ENCODE measurements around the gene TMEM14A. TPM values are rescaled to one million over a fixed set of nuclear protein-coding genes. Genes with fewer than 3 reads are reported as not detected.

Gene TMEM14A
- total and polyA plus RNA-seq, 9 of the 15 experiments (the other 6 are each of a cell fraction or from before 2014, with no cell fraction given) = 3.5 to 43.3 (median 8.5) TPM

DNA sequence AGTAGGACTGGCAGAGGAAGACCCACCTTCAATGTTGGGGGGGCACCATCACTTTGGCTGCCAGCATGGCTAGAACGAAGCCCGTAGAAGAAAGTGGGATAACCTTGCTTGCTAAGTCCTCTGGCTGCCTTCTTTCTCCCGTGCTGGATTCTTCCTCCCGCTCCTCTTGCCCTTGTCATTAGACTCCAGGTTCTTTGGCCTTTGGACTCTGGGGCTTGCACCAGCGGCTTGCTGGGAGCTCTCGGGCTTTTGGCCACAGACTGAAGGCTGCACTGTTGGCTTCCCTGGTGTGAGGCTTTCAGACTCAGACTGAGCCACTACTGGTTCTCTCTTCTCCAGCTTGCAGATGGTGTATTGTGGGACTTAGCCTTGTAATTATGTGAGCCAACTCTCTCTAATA lies 64.2 kb downstream of the TMEM14A start:
- in situ Hi-C loops (cut with MboI) = no loop called here
- ChIA-PET CTCF (ENCODE audit: low intra/inter-chr PET ratio) (no interaction called here), POLR2A (no interaction called here)
- Histone ChIP-seq H4K20me1 (replicated peaks; ENCODE audit: control insufficient read depth, insufficient read depth, low read length) (no peaks in the 10 kb centered on the region), H2AFZ (ENCODE audit: low read depth, low read length) (no peak overlapping the region), H3K4me1 (replicated peaks in 1 of 2; ENCODE audit: control insufficient read depth in 2 of 2, insufficient read depth in 2 of 2, low read length in 2 of 2) (peaks cover 0 to 6% of the 10 kb centered on the region in 2 experiments; a peak in 3 of 5 replicates), H3K4me3 (no peak overlapping the region), H3K9me3 (replicated peaks; ENCODE audit: control insufficient read depth, insufficient read depth, low read depth, low read length) (no peaks in the 10 kb centered on the region), H3K4me2 (ENCODE audit: insufficient read depth, low read length) (no peak overlapping the region), H3K9me1 (ENCODE audit: control insufficient read depth, insufficient read depth, low read length) (no peaks in the 10 kb centered on the region), H3K27ac (ENCODE audit: extremely low read depth, low read depth, low read length) (no peak overlapping the region), H3K79me2 (ENCODE audit: control insufficient read depth, insufficient read depth, low read length) (no peaks in the 10 kb centered on the region), H3K9ac (ENCODE audit: insufficient read depth in 1 of 2, low read depth in 2 of 2, low read length in 2 of 2) (no peak overlapping the region), H3K27me3 (ENCODE audit: control insufficient read depth in 2 of 2, insufficient read depth in 2 of 2, low read length in 2 of 2) (peaks cover 0 to 9% of the 10 kb centered on the region in 2 experiments; a peak in 2 of 5 replicates), H3K36me3 (ENCODE audit: control insufficient read depth, insufficient read depth, low read length) (no peaks in the 10 kb centered on the region)
- DNase-seq (ENCODE audit: extremely low read depth in 1 of 4, low spot score in 3 of 4) (no peak), FAIRE-seq (no peak), ATAC-seq (no peak)
- BruUV-seq (replicated peaks) = no TSS peak
- intact Hi-C loops (cut with micrococcal nuclease) = no loop called here
- 7% methylated on average over 4 of the region's 6 CpGs for WGBS (ENCODE audit: insufficient coverage, low coverage, missing lambda C conversion rate)
- TF ChIP-seq POLR3G (IDR thresholded peaks at IDR 0.05; ENCODE audit: extremely low read depth, insufficient read length, insufficient replicate concordance) (no peak), CBX1 (IDR thresholded peaks at IDR 0.05; ENCODE audit: low read depth) (no peak), BMI1 (IDR thresholded peaks at IDR 0.05; ENCODE audit: low read length) (no peak), PPARD (CRISPR knock-in tag; IDR thresholded peaks at IDR 0.05) (no peak), NFRKB (IDR thresholded peaks at IDR 0.05; ENCODE audit: low read depth) (no peak), HLTF (IDR thresholded peaks at IDR 0.05) (no peak), POU5F1 (IDR thresholded peaks at IDR 0.05; ENCODE audit: borderline replicate concordance, low read depth, low read length, partially characterized antibody) (no peak), MTA2 (IDR thresholded peaks at IDR 0.05; ENCODE audit: low read depth) (no peak), ZNF696 (CRISPR knock-in tag; conservative IDR thresholded peaks at IDR 0.05) (no peak), ZNF778 (CRISPR knock-in tag; IDR thresholded peaks at IDR 0.05) (no peak), FOS (IDR thresholded peaks at IDR 0.05; ENCODE audit: extremely low read depth, insufficient read length) (no peak), DACH1 (IDR thresholded peaks at IDR 0.05; ENCODE audit: partially characterized antibody) (no peak), RBM34 (IDR thresholded peaks at IDR 0.05; ENCODE audit: borderline replicate concordance, insufficient read depth, low read length) (no peak)
- TF ChIP-seq, protein P1, sequence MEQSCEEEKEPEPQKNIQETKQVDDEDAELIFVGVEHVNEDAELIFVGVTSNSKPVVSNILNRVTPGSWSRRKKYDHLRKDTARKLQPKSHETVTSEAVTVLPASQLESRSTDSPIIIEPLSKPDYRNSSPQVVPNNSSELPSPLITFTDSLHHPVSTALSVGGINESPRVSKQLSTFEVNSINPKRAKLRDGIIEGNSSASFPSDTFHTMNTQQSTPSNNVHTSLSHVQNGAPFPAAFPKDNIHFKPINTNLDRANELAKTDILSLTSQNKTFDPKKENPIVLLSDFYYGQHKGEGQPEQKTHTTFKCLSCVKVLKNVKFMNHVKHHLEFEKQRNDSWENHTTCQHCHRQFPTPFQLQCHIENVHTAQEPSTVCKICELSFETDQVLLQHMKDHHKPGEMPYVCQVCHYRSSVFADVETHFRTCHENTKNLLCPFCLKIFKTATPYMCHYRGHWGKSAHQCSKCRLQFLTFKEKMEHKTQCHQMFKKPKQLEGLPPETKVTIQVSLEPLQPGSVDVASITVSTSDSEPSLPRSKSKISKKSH (CRISPR knock-in tag; IDR thresholded peaks at IDR 0.05) = no peak
- TF ChIP-seq, protein P2, sequence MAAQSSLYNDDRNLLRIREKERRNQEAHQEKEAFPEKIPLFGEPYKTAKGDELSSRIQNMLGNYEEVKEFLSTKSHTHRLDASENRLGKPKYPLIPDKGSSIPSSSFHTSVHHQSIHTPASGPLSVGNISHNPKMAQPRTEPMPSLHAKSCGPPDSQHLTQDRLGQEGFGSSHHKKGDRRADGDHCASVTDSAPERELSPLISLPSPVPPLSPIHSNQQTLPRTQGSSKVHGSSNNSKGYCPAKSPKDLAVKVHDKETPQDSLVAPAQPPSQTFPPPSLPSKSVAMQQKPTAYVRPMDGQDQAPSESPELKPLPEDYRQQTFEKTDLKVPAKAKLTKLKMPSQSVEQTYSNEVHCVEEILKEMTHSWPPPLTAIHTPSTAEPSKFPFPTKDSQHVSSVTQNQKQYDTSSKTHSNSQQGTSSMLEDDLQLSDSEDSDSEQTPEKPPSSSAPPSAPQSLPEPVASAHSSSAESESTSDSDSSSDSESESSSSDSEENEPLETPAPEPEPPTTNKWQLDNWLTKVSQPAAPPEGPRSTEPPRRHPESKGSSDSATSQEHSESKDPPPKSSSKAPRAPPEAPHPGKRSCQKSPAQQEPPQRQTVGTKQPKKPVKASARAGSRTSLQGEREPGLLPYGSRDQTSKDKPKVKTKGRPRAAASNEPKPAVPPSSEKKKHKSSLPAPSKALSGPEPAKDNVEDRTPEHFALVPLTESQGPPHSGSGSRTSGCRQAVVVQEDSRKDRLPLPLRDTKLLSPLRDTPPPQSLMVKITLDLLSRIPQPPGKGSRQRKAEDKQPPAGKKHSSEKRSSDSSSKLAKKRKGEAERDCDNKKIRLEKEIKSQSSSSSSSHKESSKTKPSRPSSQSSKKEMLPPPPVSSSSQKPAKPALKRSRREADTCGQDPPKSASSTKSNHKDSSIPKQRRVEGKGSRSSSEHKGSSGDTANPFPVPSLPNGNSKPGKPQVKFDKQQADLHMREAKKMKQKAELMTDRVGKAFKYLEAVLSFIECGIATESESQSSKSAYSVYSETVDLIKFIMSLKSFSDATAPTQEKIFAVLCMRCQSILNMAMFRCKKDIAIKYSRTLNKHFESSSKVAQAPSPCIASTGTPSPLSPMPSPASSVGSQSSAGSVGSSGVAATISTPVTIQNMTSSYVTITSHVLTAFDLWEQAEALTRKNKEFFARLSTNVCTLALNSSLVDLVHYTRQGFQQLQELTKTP (IDR thresholded peaks at IDR 0.05; ENCODE audit: low read depth in 1 of 2, partially characterized antibody in 2 of 2) = no peak
- TF ChIP-seq, protein P3, sequence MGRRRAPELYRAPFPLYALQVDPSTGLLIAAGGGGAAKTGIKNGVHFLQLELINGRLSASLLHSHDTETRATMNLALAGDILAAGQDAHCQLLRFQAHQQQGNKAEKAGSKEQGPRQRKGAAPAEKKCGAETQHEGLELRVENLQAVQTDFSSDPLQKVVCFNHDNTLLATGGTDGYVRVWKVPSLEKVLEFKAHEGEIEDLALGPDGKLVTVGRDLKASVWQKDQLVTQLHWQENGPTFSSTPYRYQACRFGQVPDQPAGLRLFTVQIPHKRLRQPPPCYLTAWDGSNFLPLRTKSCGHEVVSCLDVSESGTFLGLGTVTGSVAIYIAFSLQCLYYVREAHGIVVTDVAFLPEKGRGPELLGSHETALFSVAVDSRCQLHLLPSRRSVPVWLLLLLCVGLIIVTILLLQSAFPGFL (CRISPR knock-in tag; IDR thresholded peaks at IDR 0.05) = no peak

All from K562 (cell line).